GM19463 (cell line): ENCODE measurements around the gene GALNTL6.
A peak's percentile ranks its signal among the peaks of the same experiment; 100 is the strongest.

Experiments used
- ATAC-seq: cut with Tn5 transposase; IDR thresholded peaks from one replicate; pipeline ENCODE4 v1.9.1; 2021; ENCODE audit warnings: mild to moderate bottlenecking, moderate library complexity; ENCODE audit not compliant: unreplicated experiment

Gene GALNTL6

DNA sequence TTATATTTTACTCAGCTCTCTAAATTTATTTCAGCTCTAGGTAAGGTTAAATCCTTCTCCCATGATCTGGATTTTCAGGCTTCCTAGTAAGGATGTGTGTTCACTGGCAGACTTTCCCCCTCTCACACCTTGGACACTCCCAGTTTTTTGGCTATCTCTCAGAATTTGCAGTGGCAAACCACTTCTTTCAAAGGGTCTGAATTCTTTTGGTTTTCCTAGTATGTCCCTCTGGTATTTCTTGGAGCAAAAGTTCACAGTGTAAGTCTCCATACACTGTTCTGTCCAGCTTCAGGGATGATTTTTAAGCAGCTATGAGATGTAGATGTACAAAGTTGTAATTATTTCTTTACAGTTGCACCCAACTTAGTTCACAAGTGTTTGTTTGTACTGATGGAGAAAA is 701.6 kb downstream of the GALNTL6 start:
- no peak for ATAC-seq

- ATAC-seq, result no peak
Observed at GRCh38 chr4:172515266-172515879, 702.2 kb downstream of the GALNTL6 start.

DNA sequence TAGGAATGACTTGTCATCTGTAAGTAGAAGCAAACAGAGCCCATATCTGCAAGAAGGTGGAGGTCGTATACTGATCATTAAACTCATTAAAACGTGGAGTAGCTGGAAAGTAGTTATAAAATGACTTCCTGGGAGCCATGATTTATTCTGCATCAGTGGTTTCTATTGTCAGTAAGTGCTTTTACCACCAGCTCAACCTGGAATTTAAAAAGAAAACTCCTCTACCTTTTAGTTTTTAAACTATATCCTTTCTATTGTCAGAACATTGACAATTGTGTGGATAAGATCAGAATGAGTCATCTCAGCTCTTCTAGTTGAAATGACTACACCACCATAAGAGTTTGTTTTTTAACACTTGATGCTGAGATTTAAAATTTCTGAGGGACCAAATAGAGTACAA is 704.2 kb downstream of the GALNTL6 start:
- no peak for ATAC-seq

- ATAC-seq, result no peak
Observed at GRCh38 chr4:172521248-172521647, 708.0 kb downstream of the GALNTL6 start.

DNA sequence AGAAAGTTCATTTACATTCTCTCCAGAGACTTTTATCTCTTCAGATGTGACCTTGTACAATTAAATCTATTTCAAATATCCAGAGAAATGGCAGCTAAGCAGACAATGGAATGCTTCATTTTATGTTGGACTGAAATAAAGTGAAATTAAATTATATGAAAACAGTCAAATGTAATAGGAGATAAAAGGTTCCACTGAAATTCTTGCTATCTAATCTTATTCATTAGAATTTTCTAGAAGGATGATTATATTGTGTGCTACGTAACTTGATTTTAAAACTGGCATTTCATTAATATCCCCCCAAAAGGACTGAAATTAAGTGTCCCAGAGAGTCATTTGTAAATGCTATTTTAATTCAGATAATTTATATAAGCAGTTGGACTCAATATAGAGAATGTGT is 708.5 kb downstream of the GALNTL6 start:
- no peak for ATAC-seq

DNA sequence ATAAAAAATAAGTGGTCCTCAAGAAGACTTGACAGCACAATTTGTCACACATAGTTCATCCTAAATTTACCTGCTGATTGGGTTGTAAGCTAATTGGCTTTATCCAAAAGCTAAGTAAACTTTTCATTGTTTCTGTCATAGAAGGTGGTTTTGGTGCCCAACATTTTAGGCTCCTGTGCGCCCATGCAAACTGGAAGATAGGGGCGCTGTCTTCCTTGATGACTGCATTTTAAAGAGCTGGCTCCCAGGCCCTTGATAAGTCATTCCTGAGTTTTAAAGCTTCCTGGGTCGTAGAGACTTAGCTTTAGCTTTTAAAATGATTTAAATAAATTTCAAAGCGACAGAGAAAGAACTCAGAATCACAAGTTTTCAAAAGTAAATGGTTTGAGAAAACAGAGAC is 730.0 kb downstream of the GALNTL6 start:
- no peak for ATAC-seq

- ATAC-seq, result peak; percentile 78
Observed at GRCh38 chr4:172546782-172547181, 733.6 kb downstream of the GALNTL6 start.

DNA sequence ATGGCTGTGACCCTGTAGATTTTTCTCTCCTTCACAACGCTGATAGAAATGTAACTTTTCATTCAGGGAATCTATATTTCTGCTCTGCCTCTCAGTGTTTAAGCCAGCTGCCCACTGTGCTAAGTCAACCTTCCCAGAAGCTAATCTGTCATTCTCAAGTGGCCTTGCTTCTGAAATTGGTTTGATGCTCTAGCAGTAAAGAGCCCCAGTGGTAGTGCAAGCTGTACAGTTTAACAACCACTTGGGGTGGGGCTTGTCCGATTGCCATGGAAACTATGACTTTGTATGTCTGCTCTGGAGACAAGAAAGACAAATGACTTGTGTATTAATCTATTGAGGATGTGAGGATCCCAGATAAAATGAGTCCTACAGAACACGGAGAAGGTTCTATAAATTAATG is 734.5 kb downstream of the GALNTL6 start:
- ATAC-seq, result no peak

DNA sequence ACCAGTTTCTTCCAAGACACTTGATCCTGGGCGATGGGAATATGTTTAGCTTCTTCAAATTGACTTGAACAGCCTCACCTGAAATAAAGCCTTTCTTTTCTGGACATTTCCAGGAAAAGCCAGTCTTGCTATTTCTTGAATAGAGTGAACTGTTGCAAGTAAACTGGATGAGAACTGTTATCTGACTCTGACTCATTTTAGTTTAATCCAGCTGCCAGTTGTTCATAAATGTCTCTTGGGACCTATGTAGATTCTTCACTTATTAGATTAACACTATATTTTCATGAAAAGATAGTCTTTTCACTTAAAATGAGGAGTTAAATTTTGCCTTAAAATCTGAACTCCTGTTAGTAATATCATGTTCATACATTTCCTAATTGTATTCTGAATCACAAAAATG is 740.0 kb downstream of the GALNTL6 start:
- ATAC-seq, result no peak

GRCh38 chr4:172554588-172554987 is 741.4 kb downstream of the GALNTL6 start:
- no peak for ATAC-seq

DNA sequence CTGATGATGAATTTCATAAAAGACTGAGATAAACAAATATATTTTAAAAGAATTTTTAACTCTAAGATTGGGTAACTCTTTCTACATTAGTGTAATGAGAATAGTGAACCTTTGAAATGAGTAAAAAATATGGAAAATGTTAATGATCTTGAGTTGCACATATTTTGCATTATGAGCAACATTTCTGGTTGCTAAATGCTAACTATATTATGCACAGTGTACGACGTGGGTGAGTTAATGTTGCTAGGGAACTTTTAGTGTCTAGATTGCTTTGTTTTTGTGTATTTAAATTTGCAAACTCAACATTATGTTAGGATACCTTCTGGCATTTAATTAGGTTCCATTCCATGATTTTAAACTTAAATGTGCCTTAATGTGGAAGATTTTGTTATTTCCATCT is 742.5 kb downstream of the GALNTL6 start:
- no peak for ATAC-seq

- no peak for ATAC-seq
Observed at GRCh38 chr4:172573899-172574298, 760.7 kb downstream of the GALNTL6 start.

- ATAC-seq, result no peak
Observed at GRCh38 chr4:172578712-172579111, 765.5 kb downstream of the GALNTL6 start.

GRCh38 chr4:172584816-172585215 is 771.6 kb downstream of the GALNTL6 start:
- no peak for ATAC-seq

DNA sequence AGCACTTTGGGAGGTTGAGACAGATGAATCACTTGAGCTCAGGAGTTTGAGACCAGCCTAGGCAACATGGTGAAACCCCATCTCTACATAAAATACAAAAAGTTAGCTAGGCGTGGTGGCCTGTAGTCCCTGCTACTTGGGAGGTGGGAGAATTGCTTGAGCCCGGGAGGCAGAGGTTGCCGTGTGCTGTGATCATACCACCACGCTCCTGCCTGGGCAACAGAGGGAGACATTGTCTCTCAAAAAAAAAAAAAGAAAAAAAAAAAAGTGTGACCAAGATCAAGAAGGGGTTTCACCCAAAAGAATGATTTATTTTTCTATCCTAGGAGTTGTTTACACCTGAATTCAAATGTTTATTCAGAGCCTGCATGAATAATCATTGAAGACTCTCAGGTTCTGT is 783.0 kb downstream of the GALNTL6 start:
- no peak for ATAC-seq

- ATAC-seq, result no peak
Observed at GRCh38 chr4:172599554-172599953, 786.4 kb downstream of the GALNTL6 start.

DNA sequence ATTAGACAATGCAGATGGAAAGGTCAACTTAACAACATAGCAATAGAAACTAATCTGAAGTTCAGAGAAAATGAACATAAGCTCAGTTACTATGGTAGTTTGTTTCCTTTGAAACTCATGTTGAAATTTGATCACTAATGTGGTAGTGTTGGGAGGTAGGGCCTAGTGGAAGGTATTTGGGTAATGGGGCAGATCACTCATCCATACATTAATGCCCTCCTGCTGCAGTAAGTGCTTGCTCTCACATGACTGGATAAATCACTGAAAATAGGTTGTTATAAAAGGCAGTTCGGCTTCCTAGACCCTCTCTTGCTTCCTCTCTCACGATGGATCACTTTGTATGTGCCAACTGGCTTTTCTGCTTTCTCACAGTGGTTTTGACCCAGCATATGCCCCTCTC is 788.0 kb downstream of the GALNTL6 start:
- ATAC-seq, result no peak

GRCh38 chr4:172619218-172619617 is 806.0 kb downstream of the GALNTL6 start:
- ATAC-seq, result no peak

- ATAC-seq, result no peak
Observed at GRCh38 chr4:172619798-172620197, 806.6 kb downstream of the GALNTL6 start.

DNA sequence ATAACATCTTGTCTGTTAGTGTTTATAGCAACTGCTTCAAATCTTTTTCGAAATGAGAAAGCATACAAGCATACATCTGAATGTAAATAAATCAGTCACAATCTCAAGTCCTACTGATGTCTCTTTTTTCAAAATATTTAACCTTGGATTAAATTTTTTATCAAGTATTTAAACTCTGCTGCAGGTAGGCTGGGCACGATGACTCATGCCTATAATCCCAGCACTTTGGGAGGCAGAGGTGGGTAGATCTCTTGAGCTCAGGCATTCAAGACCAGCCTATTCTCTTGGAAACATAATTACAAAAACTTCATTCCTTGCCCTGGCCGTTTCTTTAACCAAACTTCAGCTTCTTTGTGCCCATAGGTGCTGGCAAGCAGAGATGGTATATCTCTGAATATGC is 815.1 kb downstream of the GALNTL6 start:
- ATAC-seq, result no peak

- ATAC-seq, result no peak
Observed at GRCh38 chr4:172630280-172630679, 817.1 kb downstream of the GALNTL6 start.

DNA sequence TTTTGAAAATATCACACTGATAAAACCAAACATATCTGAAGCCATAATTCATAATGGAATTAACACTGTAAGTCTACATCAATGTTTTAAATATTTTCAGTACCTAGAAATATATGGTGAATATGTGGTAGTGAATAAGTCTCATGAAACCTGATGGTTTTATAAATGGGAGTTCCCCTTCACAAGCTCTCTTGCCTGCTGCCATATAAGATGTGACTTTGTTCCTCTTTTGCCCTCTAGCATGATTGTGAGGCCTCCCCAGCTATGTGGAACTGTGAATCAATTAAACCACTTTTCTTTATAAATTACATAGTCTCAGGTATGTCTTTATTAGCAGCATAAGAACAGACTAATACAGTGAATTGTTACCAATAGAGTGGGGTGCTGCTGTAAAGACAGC is 818.6 kb downstream of the GALNTL6 start:
- ATAC-seq, result no peak

DNA sequence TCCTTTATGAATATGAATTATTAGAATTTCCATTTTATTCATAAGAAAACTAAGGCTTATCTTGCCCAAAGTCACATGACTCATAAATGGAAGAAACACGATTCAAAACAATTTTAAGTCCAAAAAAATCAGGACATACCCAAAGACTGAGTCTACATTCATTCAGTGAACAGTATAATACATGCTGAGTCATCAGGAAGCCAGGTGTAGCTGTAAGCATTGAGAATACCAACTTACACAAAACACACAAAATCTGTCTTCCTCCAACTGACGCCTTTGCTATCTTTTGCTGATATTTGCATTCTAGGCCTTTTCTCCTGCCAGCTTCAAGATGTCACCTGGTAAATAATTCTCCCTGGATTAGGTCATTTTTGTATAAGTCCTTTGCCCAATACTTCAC is 835.3 kb downstream of the GALNTL6 start:
- no peak for ATAC-seq
